HTERT RPE-1 (cell line): ENCODE results near the gene USP22.
"Not testable (repeated sequence)": the region's sequence is repeated elsewhere in the genome, so short reads cannot be mapped to it uniquely, and the experiment has no call there.

ENCODE experiments used
- in situ Hi-C: fragments of 300-500 bp; cut with MboI; formaldehyde crosslinking; loops from 4 replicates; pipeline ENCODE4 v1.14.3; 2020; ENCODE audit warnings: low sequenced_read_pairs

The USP22 gene

GRCh38 chr17:21042458-21043295 is at the start of gene USP22:
Gene USP22, minus strand, starts transcription at chr17:21043011. Its CDS starts 176 bp downstream, at chr17:21042835.
- in situ Hi-C loops, result no loop called here

GRCh38 chr17:21090902-21091618 is 48.2 kb upstream of the USP22 start:
- in situ Hi-C loops, result no loop called here

GRCh38 chr17:21089933-21090901 is 47.4 kb upstream of the USP22 start:
- in situ Hi-C loops, result no loop called here

GRCh38 chr17:21089145-21089544 is 46.3 kb upstream of the USP22 start:
- in situ Hi-C loops, result no loop called here

GRCh38 chr17:21085707-21086106 is 42.9 kb upstream of the USP22 start:
- in situ Hi-C loops, result no loop called here

- in situ Hi-C loops, result not testable (repeated sequence)
Measured at GRCh38 chr17:21085280-21085679, 42.5 kb upstream of the USP22 start.

GRCh38 chr17:21082001-21082436 is 39.2 kb upstream of the USP22 start:
- in situ Hi-C loops, result no loop called here

- in situ Hi-C loops, result no loop called here
Measured at GRCh38 chr17:21079196-21079595, 36.4 kb upstream of the USP22 start.

- in situ Hi-C loops, result no loop called here
Measured at GRCh38 chr17:21078016-21078780, 35.4 kb upstream of the USP22 start.

GRCh38 chr17:21077281-21077680 is 34.5 kb upstream of the USP22 start:
- in situ Hi-C loops, result no loop called here

GRCh38 chr17:21076242-21076641 is 33.4 kb upstream of the USP22 start:
- in situ Hi-C loops, result no loop called here

- in situ Hi-C loops, result no loop called here
Measured at GRCh38 chr17:21075739-21076085, 32.9 kb upstream of the USP22 start.

GRCh38 chr17:21072745-21073197 is 30.0 kb upstream of the USP22 start:
- in situ Hi-C loops, result no loop called here

- in situ Hi-C loops, result no loop called here
Measured at GRCh38 chr17:21066394-21066793, 23.6 kb upstream of the USP22 start.

- in situ Hi-C loops, result no loop called here
Measured at GRCh38 chr17:21061971-21062526, 19.2 kb upstream of the USP22 start.

- in situ Hi-C loops, result no loop called here
Measured at GRCh38 chr17:21061158-21061835, 18.5 kb upstream of the USP22 start.

- in situ Hi-C loops, result no loop called here
Measured at GRCh38 chr17:21059761-21060160, 16.9 kb upstream of the USP22 start.

- in situ Hi-C loops, result no loop called here
Measured at GRCh38 chr17:21058098-21058893, 15.5 kb upstream of the USP22 start.

- in situ Hi-C loops, result not testable (repeated sequence)
Measured at GRCh38 chr17:21053056-21053455, 10.2 kb upstream of the USP22 start.
